KOPT-K1 (cell line): ENCODE results near the gene GOLGA8H.
"Not testable (repeated sequence)": the region's sequence is repeated elsewhere in the genome, so short reads cannot be mapped to it uniquely, and the experiment has no call there.

Experiments used
- H3K27ac ChIP-seq: fragments of 200-600 bp; sonication (generic); 2 replicates; pipeline ENCODE4 v1.5.1; 2016; ENCODE audit warnings: antibody characterized with exemption, mild to moderate bottlenecking, low read depth, low read length; ENCODE audit not compliant: poor library complexity, severe bottlenecking
- H3K36me3 ChIP-seq: fragments of 200-600 bp; sonication (generic); 2 replicates; pipeline ENCODE4 v1.5.1; 2017; ENCODE audit warnings: antibody characterized with exemption, mild to moderate bottlenecking, low read length, moderate library complexity; ENCODE audit not compliant: insufficient read depth
- H3K9me3 ChIP-seq: fragments of 200-600 bp; sonication (generic); 2 replicates; pipeline ENCODE4 v1.5.1; 2017; ENCODE audit warnings: antibody characterized with exemption, low read length, mild to moderate bottlenecking; ENCODE audit not compliant: insufficient read depth, poor library complexity, severe bottlenecking

Gene GOLGA8H

GRCh38 chr15:30603796-30604195 lies at the start of gene GOLGA8H:
Gene GOLGA8H, plus strand, starts transcription at chr15:30604028. Its CDS starts 98 bp downstream, at chr15:30604126.
- not testable (repeated sequence) for H3K27ac ChIP-seq, H3K36me3 ChIP-seq, H3K9me3 ChIP-seq

- H3K27ac ChIP-seq = not testable (repeated sequence)
Measured at GRCh38 chr15:30566949-30567348, 36.9 kb upstream of the GOLGA8H start.

GRCh38 chr15:30573012-30573491 lies 30.8 kb upstream of the GOLGA8H start:
- not testable (repeated sequence) for H3K27ac ChIP-seq, H3K9me3 ChIP-seq, H3K36me3 ChIP-seq

More at GRCh38 chr15:30566949-30567348, 36.9 kb upstream of the GOLGA8H start:
- H3K36me3 ChIP-seq, H3K9me3 ChIP-seq: not testable (repeated sequence)

- not testable (repeated sequence) for H3K9me3 ChIP-seq, H3K27ac ChIP-seq, H3K36me3 ChIP-seq
Measured at GRCh38 chr15:30579394-30579970, 24.3 kb upstream of the GOLGA8H start.

GRCh38 chr15:30580716-30581115 lies 23.1 kb upstream of the GOLGA8H start:
- H3K27ac ChIP-seq, H3K36me3 ChIP-seq, H3K9me3 ChIP-seq: not testable (repeated sequence)

- not testable (repeated sequence) for H3K36me3 ChIP-seq, H3K9me3 ChIP-seq
Measured at GRCh38 chr15:30598953-30599352, 4.9 kb upstream of the GOLGA8H start.

GRCh38 chr15:30612271-30612670 lies 8.4 kb downstream of the GOLGA8H start:
- not testable (repeated sequence) for H3K36me3 ChIP-seq, H3K27ac ChIP-seq, H3K9me3 ChIP-seq

More at GRCh38 chr15:30598953-30599352, 4.9 kb upstream of the GOLGA8H start:
- not testable (repeated sequence) for H3K27ac ChIP-seq

GRCh38 chr15:30621342-30621741 lies 17.5 kb downstream of the GOLGA8H start:
- H3K27ac ChIP-seq, H3K9me3 ChIP-seq, H3K36me3 ChIP-seq: not testable (repeated sequence)

- H3K27ac ChIP-seq = peak within 1 kb of the TSS; percentile 95
- not testable (repeated sequence) for H3K36me3 ChIP-seq, H3K9me3 ChIP-seq
Measured at GRCh38 chr15:30625436-30626193, 21.8 kb downstream of the GOLGA8H start, which contains the start of gene ARHGAP11B. Gene ARHGAP11B, plus strand, starts transcription at chr15:30626128.

- not testable (repeated sequence) for H3K36me3 ChIP-seq, H3K9me3 ChIP-seq
- H3K27ac ChIP-seq = peak overlapping the region; percentile 95
Measured at GRCh38 chr15:30626194-30626565, 22.4 kb downstream of the GOLGA8H start.

GRCh38 chr15:30626632-30627031 lies 22.8 kb downstream of the GOLGA8H start:
- H3K9me3 ChIP-seq, H3K36me3 ChIP-seq: not testable (repeated sequence)
- peak overlapping the region; percentile 95 for H3K27ac ChIP-seq

GRCh38 chr15:30650012-30650929 lies 46.4 kb downstream of the GOLGA8H start:
- Histone ChIP-seq H3K27ac (no peak overlapping the region), H3K36me3 (peaks cover 81% of the 10 kb centered on the region), H3K9me3 (no peaks in the 10 kb centered on the region)

GRCh38 chr15:30661154-30661553 lies 57.3 kb downstream of the GOLGA8H start:
- peaks cover 85% of the 10 kb centered on the region for H3K36me3 ChIP-seq
- H3K9me3 ChIP-seq, H3K27ac ChIP-seq: not testable (repeated sequence)
